ENCODE data around the gene CDH4.

Gene CDH4

DNA sequence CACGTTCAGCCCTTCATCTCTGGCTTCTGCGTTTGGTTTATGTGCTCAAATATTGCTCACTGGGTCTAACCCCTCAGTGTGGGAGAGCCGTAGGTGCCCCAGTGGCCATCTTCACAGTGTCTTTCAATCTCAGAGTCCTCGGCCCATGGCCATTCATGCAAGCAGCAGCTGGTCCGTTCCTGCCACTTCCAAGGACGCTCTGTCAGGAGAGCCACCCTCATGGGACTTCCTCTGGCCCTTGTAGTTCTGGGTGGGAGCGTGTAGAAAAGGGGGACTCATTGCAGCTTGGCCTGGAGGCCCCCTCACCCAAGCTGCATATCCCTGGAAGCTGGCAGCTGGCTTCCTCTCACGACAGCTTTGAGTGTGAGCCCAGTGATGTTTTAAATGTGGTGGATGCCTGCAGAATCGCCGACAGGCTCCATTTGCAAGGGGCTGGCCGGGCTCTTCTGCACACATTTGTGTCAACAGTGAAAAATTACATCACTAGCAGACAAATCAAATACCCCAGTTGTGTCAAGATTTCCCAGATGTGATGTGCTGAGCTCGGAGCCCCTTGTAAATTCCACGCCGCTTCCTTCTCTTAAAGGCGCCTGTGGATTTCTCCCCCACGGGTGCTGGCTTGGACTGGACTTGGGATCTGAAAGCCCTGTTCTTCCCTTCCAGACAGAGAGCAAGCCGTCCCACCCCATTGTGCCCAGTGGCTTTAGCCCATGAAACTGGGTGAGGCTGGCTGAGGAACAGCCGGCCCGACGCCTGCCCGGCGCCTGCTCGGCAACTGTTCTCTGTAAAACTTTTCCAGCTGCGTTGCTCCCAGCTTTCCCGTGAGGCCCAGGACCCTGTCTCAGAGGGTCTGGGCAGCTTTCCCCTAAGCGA, 453.6 kb downstream of the CDH4 start:
- DNase-seq (ENCODE audit: low read depth, low spot score) = no peak

GRCh38 chr20:61706259-61706961, 454.3 kb downstream of the CDH4 start:
- DNase-seq (ENCODE audit: low read depth, low spot score) = no peak

DNA sequence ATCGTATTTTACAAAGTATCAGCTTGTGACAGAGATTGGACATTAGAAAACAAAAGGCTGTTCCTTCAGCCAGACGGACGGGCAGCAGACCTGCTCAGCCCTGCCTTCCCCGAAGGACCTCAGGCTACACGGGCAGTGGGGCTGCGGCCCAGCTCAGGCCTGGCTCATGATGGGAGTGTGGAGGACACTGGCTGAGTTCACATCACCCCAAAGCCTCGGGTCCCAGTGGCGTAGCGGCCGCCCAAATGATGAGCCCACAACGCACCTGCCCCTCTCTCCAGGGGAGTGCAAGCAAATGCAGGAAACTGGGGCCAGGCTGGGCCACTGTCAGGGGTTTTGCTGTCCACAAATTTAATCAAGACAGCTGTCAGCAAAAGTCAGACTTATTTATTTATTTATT, 456.8 kb downstream of the CDH4 start:
- DNase-seq (ENCODE audit: low read depth, low spot score) = no peak

- DNase-seq (ENCODE audit: low read depth, low spot score) = no peak
These were observed 458.0 kb downstream of the CDH4 start for GRCh38 chr20:61710108-61710507.

DNA sequence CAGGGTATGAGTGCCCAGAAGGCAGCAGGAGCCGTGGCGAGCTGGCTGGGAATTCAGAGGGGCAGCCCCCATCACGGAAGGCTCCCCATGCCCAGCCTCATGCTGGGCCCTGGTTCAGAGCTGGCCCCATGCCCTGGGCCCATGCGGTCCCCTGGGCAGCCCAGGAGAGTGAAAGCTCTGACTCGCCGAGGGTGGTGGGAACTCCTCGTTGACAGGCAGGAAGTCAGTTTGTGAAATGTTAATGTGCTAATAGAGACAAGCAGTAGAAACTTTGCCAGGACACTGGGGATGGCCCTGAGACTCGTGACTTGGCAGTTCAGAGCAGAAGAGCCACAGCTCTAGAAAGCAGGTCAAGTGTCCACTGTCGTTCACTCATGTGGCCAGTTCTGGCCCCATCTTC, 460.6 kb downstream of the CDH4 start:
- DNase-seq (ENCODE audit: low read depth, low spot score) = no peak

- DNase-seq (ENCODE audit: low read depth, low spot score) = no peak
These were observed 466.4 kb downstream of the CDH4 start for GRCh38 chr20:61718361-61719005.

GRCh38 chr20:61719691-61720347, 467.8 kb downstream of the CDH4 start:
- DNase-seq (ENCODE audit: low read depth, low spot score) = no peak

DNA sequence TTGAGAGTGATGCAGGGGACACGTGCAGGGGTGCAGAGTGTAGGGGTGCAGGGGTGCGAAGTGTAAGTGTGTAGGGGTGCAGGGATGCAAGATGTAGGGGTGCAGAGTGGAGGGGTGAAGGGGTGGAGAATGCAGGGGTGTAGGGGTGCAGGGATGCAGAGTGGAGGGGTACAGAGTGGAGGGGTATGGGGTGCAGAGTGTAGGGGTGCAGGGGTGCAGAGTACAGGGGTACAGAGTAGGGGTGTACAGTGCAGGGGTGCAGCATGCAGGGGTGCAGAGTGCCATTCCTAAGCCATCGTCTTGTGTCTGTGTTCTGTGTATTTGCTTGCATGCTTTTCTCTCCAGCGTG, 468.3 kb downstream of the CDH4 start:
- DNase-seq (ENCODE audit: low read depth, low spot score) = no peak

DNA sequence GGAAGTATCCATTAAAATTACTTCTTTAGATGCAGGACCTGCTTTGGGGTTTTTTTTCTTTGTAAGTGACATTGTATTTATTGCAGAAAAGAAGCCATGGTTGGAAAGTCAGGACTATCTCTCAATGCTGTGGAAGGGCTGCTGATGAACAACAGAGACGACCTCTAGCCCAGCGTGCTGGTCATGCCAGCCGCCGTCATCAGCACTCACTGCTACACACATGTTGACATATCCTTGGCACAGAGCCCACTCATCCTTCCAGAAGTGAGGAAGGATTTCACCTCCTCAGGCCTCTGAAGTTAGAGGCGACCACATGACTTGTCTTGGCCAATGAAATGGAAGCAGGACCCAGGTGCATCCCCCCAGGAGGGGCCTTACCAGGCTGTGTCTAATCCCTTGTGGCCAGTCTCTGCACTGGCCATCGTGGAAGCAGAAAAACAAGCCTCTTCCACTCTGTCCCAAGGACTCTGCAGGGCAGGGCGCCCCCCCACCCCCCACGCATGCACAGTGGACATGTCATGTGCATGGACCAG, 470.2 kb downstream of the CDH4 start:
- DNase-seq (ENCODE audit: low read depth, low spot score) = no peak

DNA sequence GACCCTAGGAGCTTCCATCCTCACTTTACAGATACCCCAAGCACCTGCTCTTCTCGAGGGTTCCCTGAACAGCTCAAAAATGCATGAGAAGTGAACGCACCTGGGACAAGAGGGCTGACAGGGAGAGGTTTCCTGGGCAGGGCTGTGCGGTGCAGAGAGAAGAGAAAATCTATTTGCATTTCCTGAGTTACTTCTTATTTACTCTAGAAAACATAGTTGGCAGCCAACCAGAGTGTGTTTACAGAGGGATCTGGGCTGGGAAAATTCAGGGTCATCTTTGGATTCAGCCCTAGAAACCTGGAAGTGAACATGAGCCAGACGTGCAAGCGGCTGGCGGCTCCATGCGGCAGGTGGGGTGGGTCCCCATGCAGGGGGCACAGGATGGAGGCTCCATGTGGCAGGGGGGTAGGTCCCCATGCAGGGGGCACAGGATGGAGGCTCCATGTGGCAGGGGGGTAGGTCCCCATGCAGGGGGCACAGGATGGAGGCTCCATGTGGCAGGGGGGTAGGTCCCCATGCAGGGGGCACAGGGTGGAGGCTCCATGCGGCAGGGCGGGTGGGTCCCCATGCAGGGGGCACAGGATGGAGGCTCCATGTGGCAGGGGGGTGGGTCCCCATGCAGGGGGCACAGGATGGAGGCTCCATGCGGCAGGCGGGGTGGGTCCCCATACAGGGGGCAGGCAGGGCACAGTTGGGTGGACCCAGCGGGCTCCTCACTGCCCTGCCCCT, 471.6 kb downstream of the CDH4 start:
- DNase-seq (ENCODE audit: low read depth, low spot score) = no peak

DNA sequence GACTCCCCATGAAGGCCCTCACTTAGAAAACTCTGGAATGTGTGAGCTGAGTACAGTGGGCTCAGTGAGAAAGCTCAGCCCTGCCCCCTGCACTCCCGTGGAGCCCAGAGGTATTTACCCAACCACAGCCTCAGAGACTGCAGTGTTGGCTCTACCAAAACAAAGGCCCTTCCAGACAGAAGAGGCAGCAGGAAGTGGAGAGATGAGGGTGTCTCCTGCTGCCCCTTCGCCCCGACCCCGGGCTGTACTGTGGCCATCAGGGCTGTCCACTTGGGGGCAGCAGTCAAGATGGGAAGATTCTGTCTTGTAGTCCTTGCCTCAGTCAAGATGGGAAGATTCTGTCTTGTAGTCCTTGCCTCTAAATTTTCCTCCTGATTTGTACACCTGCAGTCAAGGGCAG, 472.3 kb downstream of the CDH4 start:
- no peak for DNase-seq (ENCODE audit: low read depth, low spot score)

DNA sequence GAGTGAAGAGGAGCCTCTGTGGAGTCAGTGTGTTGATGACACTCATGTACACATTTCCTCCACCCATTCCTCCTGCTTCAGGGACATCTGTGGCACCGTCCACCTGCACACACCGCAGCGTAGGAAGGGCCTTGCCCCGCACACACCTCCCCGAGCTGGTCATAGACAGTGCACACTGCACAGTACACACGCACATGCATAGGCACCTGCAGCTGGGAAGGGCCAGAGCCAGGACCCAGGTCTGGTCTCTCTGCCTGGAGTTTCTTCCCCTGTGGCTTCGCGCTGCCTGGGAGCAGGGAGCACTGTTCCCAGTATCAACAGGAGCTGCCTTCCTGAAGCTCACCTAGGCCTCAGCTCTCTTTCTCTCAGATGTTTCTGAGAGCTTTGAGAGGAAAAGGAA, 473.1 kb downstream of the CDH4 start:
- no peak for DNase-seq (ENCODE audit: low read depth, low spot score)

DNA sequence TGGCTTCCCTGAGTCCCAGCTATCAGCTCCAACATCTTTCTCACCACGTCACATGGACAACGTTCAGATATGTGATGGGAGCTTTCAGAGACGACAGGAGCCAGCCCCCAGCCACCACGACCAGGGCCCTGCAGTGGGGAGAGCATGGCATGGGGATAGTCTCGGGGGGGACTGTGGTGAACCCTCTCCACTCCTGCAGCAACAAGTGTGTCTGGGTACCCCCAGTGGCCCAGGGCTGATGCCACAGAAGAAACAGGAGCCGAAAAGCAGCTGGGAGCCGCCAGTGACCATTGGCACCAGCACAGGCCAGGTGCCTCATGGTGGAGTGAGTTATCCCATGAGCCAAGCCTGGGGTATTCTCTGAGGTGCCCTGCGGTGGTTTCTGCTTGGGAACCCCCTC, 473.9 kb downstream of the CDH4 start:
- no peak for DNase-seq (ENCODE audit: low read depth, low spot score)

DNA sequence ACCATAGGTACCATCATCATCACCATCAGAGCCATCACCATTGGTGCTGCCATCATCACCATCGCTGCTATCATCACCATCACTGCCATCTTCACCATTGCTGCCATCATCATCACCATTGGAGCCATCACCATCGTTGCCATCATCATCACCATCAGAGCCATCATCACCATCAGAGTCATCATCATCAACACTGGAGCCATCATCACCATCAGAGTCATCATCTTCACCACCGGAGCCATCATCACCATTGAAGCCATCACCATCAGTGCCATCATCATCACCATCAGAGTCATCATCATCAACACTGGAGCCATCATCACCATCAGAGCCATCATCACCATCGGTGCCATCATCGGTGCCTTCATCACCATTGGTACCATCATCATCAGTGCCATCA, 474.9 kb downstream of the CDH4 start:
- no peak for DNase-seq (ENCODE audit: low read depth, low spot score)

DNA sequence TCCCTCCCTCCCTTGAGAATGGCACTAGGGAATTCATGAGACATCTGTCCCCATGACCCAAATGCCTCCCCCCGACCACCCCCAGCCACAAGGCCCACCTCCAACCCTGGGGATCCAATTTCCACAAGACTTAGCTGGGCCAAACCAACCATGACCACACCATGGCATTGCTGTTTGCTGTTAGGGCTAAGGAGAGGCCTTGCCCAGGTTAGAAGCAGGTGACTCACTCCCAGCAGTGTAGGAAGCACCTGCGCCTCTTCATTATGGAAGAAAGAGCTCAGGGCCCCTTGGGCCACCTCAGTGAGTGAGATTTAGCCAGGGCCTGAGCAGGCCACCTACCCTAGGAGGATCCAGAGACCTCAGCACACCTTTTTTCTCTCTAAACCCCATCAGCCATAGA, 475.7 kb downstream of the CDH4 start:
- no peak for DNase-seq (ENCODE audit: low read depth, low spot score)

- no peak for DNase-seq (ENCODE audit: low read depth, low spot score)
These were observed 476.3 kb downstream of the CDH4 start for GRCh38 chr20:61728326-61728725.

DNA sequence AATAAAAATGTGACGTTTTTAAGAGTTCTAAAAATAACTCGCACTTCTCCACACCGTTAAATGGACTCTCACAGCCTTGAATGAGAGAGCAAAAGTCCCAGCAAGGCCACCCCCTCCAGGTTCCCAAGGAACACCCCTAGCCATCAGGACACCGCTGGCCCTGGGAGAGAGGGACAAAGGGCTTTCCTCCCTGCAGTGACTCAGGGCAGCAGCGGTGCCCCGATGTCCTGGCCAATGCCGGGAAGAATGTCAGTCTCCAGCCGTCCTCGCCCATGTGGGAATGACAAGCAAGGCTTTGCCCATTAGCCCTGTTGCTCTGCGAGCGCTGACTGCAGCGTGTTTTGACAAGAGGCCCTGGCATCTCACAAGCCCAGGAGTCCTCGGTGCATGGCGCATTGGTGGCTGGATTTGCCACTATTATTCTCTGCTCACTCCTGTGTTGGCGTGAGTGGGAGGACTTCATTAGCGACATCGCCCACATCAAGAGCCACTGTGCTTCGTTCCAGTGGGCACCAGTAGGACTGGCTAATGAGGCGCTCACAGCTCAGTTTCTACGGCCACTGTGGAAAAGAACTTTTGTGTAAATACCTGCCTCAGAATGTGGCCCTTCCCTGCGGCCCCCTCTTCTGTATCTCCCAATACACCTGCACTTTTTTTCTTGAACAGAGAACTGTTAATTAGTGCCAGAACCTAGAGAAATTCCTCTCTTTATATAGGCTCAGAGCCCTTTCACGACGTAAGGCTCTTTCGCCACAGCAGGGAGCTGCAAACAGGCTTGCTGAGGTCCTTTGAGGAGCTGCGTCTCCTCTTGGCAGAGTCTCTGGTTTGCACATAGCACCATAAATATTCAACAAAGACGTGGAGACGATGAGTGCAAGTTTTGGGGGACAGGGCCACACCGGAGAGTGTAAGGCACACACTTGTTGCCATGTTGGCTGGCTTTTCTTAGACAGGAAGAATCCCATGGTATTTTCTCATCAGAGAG, 477.0 kb downstream of the CDH4 start:
- DNase-seq (ENCODE audit: low read depth, low spot score) = no peak

- no peak for DNase-seq (ENCODE audit: low read depth, low spot score)
These were observed 478.7 kb downstream of the CDH4 start for GRCh38 chr20:61730631-61731362.
